Keratinocyte (primary cell): ENCODE measurements around the gene ERCC3.

Experiments
- EZH2 ChIP-seq: IDR thresholded peaks from one replicate; pipeline ENCODE4 v1.6.1; 2012; ENCODE audit warnings: inconsistent platforms, mild to moderate bottlenecking, low read length, moderate library complexity
- TF ChIP-seq, protein P1 (sequence below), 3 experiments: IDR thresholded peaks in 1 of 3; conservative IDR thresholded peaks in 1 of 3; optimal IDR thresholded peaks in 1 of 3; 2 replicates in 2 of 3; 3 replicates in 1 of 3; pipeline versions ENCODE3 to v1.5.1; 2011; ENCODE audit warnings: low read length in 3 of 3, mild to moderate bottlenecking in 3 of 3, moderate library complexity in 2 of 3, control low read depth in 1 of 3, inconsistent platforms in 1 of 3; ENCODE audit not compliant: insufficient read depth in 2 of 3; ENCODE audit errors: extremely low read depth in 1 of 3

DNA sequence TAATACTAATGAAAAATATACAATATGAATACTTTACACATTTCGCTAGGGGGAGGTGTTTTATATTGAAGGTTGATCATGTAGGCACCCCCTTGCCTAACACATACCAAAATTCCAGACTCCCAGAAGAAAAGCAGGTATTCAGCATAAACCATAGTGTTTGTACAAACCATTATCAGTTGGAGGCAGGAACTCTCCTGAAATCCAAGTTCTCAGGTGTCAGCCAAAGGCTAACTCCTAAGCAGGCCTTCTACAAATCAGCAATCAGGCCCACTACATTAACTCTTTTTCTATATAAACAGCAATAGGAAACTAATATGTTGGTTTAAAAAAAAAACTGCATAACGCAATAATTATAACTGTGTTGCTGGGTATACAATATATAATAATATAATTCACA is 49.3 kb upstream of the ERCC3 start:
- TF ChIP-seq, protein P1, sequence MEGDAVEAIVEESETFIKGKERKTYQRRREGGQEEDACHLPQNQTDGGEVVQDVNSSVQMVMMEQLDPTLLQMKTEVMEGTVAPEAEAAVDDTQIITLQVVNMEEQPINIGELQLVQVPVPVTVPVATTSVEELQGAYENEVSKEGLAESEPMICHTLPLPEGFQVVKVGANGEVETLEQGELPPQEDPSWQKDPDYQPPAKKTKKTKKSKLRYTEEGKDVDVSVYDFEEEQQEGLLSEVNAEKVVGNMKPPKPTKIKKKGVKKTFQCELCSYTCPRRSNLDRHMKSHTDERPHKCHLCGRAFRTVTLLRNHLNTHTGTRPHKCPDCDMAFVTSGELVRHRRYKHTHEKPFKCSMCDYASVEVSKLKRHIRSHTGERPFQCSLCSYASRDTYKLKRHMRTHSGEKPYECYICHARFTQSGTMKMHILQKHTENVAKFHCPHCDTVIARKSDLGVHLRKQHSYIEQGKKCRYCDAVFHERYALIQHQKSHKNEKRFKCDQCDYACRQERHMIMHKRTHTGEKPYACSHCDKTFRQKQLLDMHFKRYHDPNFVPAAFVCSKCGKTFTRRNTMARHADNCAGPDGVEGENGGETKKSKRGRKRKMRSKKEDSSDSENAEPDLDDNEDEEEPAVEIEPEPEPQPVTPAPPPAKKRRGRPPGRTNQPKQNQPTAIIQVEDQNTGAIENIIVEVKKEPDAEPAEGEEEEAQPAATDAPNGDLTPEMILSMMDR (optimal IDR thresholded peaks at IDR 0.05 in 1 of 3, IDR thresholded peaks at IDR 0.05 in 1 of 3, conservative IDR thresholded peaks at IDR 0.05 in 1 of 3; ENCODE audit: extremely low read depth in 1 of 3, insufficient read depth in 2 of 3, low read length in 3 of 3), result no peak
- no peak for TF ChIP-seq EZH2
